HG02852 (cell line): ENCODE data around the gene XPO1.

Source experiments
- ATAC-seq: cut with Tn5 transposase; IDR thresholded peaks from one replicate; pipeline ENCODE4 v1.9.1; 2021; ENCODE audit warnings: mild to moderate bottlenecking, moderate library complexity; ENCODE audit not compliant: unreplicated experiment

The XPO1 gene

DNA sequence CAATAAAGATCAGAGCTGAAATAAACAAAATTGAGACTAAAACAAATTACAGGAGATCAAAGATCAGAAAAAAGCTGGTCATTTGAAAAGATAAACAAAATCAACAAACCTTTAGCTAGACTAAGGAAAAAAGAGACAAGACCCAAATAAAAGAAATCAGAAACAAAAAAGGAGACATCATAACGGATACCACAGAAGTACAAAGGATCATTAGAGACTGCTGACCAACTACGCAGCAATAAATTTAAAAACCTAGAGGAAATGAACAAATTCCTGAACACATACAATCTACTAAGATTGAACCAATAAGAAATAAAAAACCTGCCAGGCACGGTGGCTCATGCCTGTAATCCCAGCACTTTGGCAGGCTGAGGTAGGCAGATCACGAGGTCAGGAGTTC is 101.0 kb downstream of the XPO1 start:
- ATAC-seq, result no peak

DNA sequence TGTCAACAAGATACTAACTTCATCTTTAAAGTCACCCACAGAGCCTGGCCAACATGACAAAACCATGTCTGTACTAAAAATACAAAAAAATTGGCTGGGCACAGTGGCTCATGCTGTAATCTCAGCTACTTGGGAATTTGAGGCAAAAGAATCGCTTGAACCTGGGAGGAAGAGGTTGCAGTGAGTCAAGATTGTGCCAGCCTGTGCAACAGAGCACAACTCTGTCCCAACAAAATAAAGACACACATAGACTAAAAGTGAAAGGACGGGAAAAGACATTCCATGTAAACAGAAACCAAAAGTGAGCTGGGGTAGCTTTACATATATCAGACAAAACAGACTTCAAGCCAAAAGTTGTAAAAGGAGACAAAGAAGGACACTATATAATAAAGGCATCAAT is 102.1 kb downstream of the XPO1 start:
- no peak for ATAC-seq

DNA sequence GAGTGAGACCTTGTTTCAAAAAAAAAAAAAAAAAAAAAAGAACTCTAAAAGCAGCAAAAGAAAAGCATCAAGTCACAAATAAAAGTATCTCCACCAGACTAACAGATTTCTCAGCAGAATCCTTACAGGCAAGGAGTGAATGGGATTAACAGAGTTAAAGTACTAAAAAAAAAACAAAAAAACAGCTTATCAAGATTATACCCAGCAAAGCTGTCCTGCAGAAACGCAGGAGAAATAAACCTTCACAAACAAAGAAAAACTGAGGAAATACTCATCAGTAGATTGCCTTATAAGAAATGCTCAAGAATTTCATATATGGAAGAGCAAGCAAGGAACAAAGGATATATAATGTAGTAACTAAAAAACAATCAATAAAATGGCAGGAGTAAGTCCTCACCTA is 102.9 kb downstream of the XPO1 start:
- no peak for ATAC-seq

DNA sequence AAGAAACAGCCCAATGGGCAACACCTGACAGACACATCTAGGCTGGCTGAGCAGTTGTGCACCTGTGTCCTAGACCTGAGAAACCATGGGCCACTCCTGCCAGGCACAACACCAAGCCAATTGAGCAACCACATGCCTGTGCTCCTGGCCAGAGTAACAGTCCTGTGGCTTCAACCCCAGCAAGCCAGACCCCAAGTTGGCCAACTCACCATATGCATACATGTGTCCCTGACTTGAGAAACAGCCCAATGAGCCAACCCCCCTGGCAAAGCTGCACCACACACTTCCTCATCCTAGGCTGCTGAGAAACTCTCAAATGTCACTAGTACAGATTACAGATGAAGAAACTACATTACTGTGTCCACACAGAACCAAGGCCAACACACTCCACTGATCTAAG is 103.8 kb downstream of the XPO1 start:
- no peak for ATAC-seq

DNA sequence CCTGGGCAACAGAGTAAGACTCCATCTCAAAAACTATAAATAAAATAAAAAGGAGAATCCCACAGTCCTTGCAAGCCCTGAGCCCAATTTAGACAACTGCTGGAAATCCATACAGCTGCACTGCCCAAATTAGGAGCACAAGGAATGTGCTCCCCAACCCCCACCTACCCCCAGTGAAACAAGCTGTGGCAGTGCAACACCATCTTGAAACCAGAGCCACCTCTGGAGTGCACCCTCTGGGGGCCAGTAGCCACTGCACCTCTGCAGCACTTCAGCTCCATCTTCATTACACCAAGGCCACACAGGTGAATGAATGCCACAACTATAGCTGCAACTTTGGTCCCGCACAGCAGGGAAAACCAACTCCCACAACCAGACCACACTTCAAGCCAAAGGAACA is 104.5 kb downstream of the XPO1 start:
- no peak for ATAC-seq

DNA sequence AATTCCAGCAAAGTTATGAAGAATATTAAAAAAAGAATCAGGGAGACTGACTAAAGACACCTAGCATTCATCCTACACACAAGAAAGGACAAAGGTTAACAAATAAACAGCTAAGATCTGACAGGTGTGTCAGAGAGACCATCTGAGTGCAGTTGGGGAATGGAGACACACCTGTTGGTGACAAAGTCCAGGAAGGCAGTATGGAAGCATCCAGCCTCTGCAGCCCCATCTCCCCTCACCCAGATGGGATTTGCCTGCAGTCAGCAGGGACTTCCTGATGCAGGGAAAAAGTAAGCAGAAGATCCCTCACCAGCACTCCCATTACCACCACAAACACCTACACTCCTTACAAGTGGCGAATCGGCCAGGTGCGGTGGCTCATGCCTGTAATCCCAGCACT is 105.2 kb downstream of the XPO1 start:
- no peak for ATAC-seq

DNA sequence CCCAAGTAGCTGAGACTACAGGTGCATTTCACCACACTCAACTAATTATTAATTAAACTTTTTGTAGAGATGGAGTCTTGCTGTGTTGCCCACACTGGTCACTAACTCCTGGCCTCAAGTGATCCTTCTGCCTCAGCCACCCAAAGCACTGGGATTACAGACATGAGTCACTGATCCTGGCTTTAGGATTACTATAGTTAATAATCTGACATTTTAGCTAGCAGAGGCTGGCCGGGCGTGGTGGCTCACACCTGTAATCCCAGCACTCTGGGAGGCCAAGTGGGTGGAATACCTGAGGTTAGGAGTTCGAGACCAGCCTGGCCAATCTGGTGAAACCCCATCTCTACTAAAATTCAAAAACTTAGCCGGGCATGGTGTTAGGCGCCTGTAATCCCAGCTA is 106.8 kb downstream of the XPO1 start:
- no peak for ATAC-seq
